Measurements from ENCODE around the gene RINL. TPM values are rescaled to one million over a fixed set of nuclear protein-coding genes. Genes with fewer than 3 reads are reported as not detected.
"Not testable (repeated sequence)": the region's sequence is repeated elsewhere in the genome, so short reads cannot be mapped to it uniquely, and the experiment has no call there.

The RINL gene
- total and polyA plus RNA-seq, 12 donors, result 1.6 to 14.5 (median 3.1) TPM

DNA sequence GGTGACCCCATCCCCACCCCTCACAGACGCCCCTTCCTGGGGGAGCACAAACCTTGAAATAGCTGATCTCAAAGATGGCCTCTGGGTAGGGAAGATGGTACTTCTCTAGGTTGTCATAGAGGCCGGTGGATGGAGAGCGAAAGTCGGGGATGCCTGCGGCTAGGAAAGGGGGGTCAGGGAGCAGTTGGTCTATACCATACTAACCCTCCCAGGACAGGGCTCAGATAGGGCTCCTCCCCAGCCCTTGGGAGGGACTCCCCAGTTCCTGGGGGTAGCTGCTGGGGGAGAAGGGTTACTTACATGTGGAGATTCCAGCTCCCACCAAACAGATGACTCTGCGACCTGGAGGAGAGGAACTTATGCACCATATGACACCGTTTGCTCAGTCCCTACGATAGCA is 11.7 kb upstream of the RINL start:
- intact Hi-C loops (cut with DNase I), result loop anchor here in 1 of 10 donors (10.0 kb wide), 1 partner anchor 265 kb away; no protein-coding TSS in a partner anchor
- Histone ChIP-seq H3K27me3 (no peaks in the 10 kb centered on the region), H3K27ac (peak overlapping the region in 1 of 10 donors; percentile 3), H3K36me3 (peaks cover 0 to 75% (median 11%) of the 10 kb centered on the region in 9 donors), H3K4me1 (peaks cover 0 to 27% (median 11%) of the 10 kb centered on the region in 9 donors), H3K9me3 (no peaks in the 10 kb centered on the region), H3K4me3 (no peak overlapping the region)
- TF ChIP-seq, protein P1, sequence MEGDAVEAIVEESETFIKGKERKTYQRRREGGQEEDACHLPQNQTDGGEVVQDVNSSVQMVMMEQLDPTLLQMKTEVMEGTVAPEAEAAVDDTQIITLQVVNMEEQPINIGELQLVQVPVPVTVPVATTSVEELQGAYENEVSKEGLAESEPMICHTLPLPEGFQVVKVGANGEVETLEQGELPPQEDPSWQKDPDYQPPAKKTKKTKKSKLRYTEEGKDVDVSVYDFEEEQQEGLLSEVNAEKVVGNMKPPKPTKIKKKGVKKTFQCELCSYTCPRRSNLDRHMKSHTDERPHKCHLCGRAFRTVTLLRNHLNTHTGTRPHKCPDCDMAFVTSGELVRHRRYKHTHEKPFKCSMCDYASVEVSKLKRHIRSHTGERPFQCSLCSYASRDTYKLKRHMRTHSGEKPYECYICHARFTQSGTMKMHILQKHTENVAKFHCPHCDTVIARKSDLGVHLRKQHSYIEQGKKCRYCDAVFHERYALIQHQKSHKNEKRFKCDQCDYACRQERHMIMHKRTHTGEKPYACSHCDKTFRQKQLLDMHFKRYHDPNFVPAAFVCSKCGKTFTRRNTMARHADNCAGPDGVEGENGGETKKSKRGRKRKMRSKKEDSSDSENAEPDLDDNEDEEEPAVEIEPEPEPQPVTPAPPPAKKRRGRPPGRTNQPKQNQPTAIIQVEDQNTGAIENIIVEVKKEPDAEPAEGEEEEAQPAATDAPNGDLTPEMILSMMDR (IDR thresholded peaks at IDR 0.05), result no peak
- no peak for ATAC-seq
- 91 to 94% methylated on average over 8 of the region's 8 CpGs for WGBS, 2 donors
- DNase-seq, result no peak

DNA sequence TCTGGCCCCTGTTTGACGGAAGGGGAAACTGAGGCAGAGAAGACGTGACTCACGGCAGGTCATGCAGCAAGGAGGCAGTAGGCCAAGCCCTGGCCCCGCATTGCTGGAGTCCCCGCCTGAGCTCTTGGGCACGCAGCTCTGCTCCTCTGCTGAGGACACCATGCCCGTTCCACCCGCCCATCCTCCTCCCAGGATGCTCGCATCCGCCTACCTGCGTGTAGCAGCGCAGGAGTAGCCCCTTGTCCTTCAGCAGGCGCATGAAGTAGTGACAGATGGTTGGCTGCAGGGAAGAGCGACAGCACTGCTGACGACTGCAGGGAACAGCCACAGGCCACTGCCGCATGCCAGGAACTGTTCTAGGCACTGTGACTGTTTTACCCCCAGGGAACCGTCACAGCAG is 10.8 kb upstream of the RINL start:
- Histone ChIP-seq H3K27me3 (no peaks in the 10 kb centered on the region), H3K36me3 (peaks cover 0 to 82% (median 11%) of the 10 kb centered on the region in 9 donors), H3K4me1 (peaks cover 0 to 27% (median 10%) of the 10 kb centered on the region in 9 donors), H3K9me3 (no peaks in the 10 kb centered on the region), H3K27ac (no peak overlapping the region), H3K4me3 (no peak overlapping the region)
- intact Hi-C loops (cut with DNase I), result no loop called here
- ATAC-seq, result no peak
- TF ChIP-seq, protein P1 (IDR thresholded peaks at IDR 0.05), result no peak
- no peak for DNase-seq
- 95 to 97% methylated on average over 17 of the region's 17 CpGs for WGBS, 2 donors

DNA sequence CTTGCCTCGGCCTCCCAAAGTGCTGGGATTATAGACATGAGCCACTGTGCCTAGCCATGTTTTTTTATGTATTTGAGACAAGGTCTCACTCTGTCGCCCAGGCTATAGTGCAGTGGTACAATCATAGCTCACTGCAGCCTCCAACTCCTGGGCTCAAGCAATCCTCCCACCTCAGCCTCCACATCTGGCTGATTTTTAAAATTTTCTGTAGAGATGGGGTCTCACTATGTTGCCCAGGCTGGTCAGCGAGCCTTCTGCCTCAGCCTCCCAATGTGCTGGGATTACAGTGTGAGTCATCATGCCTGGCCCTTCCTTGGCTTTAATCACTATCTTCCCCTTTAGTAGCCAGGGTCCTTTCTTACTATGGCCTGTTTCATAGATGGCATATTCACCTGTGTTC is 6.6 kb upstream of the RINL start:
- H3K9me3 ChIP-seq; H3K27me3 ChIP-seq; H3K4me1 ChIP-seq; DNase-seq; H3K4me3 ChIP-seq; H3K27ac ChIP-seq; ATAC-seq; intact Hi-C loops (cut with DNase I): not testable (repeated sequence)
- peaks cover 0 to 86% (median 36%) of the 10 kb centered on the region in 9 donors for H3K36me3 ChIP-seq
- WGBS, 2 donors, result 95 to 98% methylated on average over 3 of the region's 3 CpGs

DNA sequence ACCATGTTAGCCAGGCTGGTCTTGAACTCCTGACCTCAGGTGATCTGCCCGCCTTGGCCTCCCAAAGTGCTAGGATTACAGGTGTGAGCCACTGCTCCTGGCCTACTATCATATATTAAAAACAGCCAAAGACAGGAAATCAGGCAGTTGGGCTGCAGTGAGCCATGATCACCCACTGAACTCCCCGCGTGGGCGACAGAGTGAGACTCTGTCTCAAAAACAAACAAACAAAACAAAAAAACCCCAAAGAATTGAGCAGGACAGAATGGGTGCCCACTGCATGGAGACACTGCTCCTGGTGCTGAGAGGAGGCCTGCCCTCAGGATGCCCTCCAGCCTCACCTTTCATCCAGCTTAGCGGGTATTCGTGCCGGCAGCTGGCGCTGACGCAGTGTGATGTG is 5.2 kb upstream of the RINL start:
- H3K4me1 ChIP-seq, result peaks cover 0 to 16% (median 7%) of the 10 kb centered on the region in 9 donors
- TF ChIP-seq, protein P1 (IDR thresholded peaks at IDR 0.05), result no peak

DNA sequence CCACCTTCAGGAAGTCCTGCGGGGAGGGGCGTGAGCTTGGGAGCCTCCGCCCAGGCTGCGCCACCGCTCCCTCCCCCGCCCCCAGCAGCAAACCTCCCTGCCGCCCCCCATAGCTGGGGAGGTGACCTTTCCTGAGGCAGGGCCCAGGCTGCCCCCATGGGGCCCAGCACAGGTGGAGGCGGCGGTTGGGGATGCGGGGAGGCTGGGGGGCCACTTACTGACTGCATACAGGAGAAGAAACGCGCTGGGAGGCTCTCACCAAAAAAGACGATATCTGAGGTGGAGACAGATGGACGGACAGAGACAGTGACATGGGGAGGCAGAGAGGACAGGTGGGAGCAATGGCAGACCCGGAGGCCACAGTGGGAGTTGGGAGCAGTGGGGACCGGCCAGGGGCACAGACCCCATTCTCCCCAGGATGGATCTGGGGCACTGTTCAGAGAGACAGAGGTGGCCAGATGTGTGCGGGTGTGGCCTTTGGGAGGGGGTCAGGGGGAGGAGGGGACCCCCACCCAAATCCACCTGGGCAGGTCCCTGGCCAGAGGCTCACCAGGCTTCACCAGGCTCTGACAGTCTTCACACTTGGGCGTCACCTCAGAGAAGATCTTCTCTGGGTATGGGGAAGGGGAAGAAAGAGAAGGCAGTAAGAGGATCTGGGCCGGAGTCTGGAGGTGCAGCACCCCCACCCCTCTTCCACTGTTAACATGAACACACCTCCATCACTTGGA is 3.0 kb upstream of the RINL start:
- WGBS, 2 donors, result 92 to 93% methylated on average over 17 to 19 of the region's 19 CpGs
- Histone ChIP-seq H3K27ac (no peak overlapping the region), H3K36me3 (peaks cover 0 to 61% (median 26%) of the 10 kb centered on the region in 9 donors), H3K4me1 (peaks cover 0 to 34% (median 16%) of the 10 kb centered on the region in 9 donors), H3K4me3 (no peak overlapping the region), H3K9me3 (no peaks in the 10 kb centered on the region), H3K27me3 (no peaks in the 10 kb centered on the region)
- DNase-seq (no peak), ATAC-seq (no peak)
- TF ChIP-seq, protein P1 (IDR thresholded peaks at IDR 0.05), result no peak
- intact Hi-C loops (cut with DNase I), result no loop called here

More for the DNA sequence above, 5.2 kb upstream of the RINL start:
- Histone ChIP-seq H3K27me3 (no peaks in the 10 kb centered on the region), H3K36me3 (peaks cover 0 to 82% (median 27%) of the 10 kb centered on the region in 9 donors), H3K4me3 (no peak overlapping the region), H3K27ac (no peak overlapping the region), H3K9me3 (no peaks in the 10 kb centered on the region)
- no peak for DNase-seq
- no peak for ATAC-seq
- WGBS, 2 donors, result 93 to 94% methylated on average over 9 of the region's 9 CpGs
- intact Hi-C loops (cut with DNase I), result no loop called here
